HG03280 (cell line): Measurements from ENCODE around the gene PACSIN2.
"Not testable (repeated sequence)": the region's sequence is repeated elsewhere in the genome, so short reads cannot be mapped to it uniquely, and the experiment has no call there.

Experiments used
- ATAC-seq: cut with Tn5 transposase; IDR thresholded peaks from one replicate; pipeline ENCODE4 v1.9.1; 2021; ENCODE audit warnings: mild to moderate bottlenecking, moderate library complexity; ENCODE audit not compliant: unreplicated experiment

PACSIN2 gene

GRCh38 chr22:43012390-43012789, 2.6 kb downstream of the PACSIN2 start:
- no peak for ATAC-seq

GRCh38 chr22:43011079-43011478, 3.9 kb downstream of the PACSIN2 start:
- no peak for ATAC-seq

- ATAC-seq = no peak
Observed at GRCh38 chr22:43009444-43009843, 5.5 kb downstream of the PACSIN2 start.

DNA sequence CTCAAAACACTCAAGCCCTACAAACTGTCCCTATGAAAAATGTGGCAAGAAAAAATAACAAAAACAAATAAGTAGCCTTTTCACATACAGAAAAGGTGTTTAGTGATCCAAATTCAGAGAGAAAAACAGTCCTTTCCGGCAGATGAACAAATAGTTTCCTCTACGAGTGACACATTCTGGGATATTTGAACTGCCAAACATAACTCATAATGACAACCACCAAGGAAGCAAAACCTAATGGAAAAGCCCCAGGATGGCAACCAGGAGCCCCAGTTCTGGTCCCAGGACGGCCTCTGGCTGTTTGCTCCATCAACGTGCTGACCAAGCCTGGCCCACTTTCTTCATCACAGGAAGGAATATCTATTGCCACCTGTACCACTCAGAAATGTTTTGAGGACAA, 6.0 kb downstream of the PACSIN2 start:
- no peak for ATAC-seq

DNA sequence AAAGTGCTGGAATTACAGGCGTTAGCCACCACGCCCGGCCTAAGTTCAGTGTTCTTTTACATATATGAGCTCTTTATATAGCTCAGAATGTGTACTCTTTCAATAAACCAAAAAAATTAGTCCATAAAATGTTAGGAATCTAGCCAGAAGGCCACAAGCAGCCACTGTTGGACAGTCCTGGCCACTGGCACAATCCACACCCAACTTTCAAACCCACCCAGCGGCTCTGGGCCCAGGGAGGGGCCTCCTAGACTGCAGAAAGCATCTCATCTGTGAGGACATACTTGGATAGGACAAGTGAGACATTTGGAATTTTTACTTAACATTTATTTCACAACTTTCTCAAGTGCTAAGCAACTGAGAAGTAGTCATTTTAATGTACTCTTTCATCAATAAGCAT, 6.4 kb downstream of the PACSIN2 start:
- ATAC-seq = no peak

GRCh38 chr22:43007519-43008102, 7.3 kb downstream of the PACSIN2 start:
- ATAC-seq = no peak

DNA sequence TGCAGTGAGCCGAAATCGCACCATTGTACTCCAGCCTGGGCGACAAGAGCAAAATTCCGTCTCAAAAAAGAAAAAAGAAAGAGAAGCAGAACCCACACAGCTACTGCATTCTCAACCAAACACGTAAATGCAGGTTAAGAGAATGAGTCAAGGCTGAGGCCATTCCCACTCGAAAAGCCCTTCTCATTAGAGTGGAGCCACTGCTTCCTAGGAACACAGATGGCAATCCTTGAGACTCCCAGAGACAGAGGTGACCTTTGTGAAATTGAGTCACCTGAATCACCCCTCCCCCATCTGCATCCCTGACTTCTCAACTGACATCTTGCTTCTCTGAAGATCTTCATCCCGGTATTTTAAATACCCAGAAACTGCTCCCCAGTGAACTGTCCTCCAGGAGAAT, 8.2 kb downstream of the PACSIN2 start:
- no peak for ATAC-seq

DNA sequence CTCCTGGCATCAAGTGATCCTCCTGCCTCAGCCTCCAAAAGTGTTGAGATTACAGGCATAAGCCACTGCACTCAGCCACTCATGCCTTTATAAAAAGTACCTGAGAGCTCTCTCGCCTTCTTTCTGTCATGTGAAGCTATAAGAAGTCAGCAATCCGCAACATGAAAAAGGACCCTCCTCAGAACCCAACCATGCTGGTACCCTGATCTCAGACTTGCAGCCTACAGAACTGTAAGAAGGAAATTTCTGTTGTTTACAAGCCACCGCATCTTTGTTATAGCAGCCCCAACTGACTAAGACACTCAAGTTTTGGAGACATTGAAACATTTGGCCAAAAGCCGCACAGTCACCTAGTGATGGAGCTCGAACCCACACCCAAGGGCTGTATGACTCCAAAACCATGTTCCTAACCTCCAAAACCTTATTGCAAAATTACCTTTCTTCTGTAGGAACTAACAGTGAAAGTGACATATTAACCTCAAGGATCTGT, 8.9 kb downstream of the PACSIN2 start:
- no peak for ATAC-seq

DNA sequence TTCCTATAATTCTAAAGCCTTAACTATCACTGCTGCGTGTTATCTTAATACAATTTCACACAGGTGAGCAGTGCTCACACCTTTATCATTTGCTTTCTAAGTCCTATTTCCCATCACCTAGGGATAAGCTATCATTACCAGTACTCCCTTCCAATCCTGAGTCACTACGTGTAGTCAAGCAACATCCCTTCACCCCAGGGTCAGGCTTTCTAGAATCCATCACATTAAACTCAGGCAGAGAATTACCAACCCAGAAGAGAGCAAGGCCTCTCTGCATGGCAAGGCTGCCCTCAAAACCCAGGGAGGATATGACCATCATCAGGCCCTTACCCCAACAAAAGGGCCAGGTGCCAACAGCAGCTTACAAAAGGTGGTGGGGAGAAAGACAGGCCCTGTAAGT, 9.8 kb downstream of the PACSIN2 start:
- no peak for ATAC-seq

DNA sequence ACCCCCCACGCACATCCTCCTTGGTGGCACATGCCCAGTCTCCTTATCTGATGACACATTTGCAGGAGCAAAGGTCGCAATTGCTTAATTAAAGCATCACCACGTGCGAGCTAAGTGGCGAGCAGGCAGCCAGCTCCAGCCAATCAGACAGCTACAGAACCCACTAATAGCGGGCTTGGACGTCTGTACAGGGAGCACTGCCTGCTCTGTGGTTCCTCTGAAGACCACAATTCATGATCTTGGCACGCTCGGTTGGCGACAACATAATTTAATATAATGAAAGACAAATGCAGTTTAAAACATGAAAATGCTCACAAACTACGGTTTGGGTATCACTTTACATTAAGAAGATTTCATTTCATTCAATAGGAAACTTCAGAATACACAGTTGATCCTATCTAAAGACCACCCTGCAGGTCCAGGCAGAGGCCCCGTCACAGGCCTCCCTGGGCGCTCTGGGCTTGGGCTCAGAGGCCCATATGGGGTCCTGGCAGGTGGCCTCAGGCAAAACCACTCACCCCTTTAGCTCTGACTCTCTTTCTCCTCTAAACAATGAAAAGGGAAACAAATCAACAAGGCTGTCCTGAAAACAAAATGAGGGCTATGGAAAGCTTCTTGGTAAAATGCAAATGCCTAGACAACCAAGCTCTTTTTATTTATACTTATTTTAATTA, 10.4 kb downstream of the PACSIN2 start:
- ATAC-seq = no peak

DNA sequence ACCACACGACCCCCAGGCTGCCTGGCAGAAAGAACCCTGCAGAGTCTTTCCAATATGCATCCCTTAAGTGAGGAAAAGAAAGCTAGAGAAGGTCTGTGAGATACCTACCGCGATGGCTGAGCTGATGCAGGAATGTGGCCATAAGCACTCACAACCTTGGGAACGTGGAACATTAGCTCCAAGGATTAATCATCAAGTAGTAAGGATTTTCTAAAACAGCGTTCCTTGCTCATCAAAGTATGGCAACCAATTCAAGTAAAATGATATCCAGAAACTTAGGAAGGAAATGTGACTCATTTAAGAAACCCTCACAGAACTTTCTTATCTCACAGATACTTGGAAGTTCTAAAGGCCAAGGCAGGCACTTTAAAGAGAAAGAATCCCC, 12.8 kb downstream of the PACSIN2 start:
- ATAC-seq = no peak

GRCh38 chr22:43001271-43002201, 13.4 kb downstream of the PACSIN2 start:
- ATAC-seq = no peak

DNA sequence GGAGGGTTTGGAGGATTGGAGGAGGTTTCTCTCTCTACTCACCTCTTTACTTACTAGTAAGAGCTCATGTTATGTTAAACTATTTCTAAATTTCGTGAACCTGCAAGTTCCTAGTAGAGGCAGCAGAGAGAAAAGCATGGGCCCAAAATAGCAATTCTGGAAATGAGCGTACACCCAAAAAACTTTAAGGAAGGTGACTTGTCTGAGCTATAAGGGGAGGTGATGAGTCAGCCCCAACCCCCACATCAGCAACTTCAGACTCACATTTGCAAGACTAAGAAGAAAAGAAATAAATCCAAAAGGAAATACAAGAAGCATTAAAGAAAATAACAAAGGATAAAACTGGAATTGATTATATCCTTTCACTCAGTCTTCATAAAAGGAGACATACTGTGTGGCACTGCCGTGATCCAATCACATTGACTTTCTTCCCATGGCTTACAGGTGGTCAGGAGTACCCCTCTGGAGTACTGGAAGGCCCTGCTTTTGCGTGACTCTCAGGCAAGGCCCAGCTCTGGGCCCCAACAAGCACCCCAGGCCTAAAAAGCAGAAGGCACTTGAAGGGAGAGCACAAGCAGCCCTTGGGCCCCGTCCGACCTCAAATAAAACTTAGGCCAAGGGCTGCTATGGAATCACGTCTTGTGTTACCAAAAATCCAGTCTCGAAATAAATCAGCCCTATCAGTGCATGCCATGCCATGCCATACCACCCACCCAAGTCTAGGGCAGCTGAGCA, 14.3 kb downstream of the PACSIN2 start:
- ATAC-seq = no peak

- no peak for ATAC-seq
Observed at GRCh38 chr22:42997582-42998090, 17.3 kb downstream of the PACSIN2 start.

- no peak for ATAC-seq
Observed at GRCh38 chr22:42996646-42997365, 18.1 kb downstream of the PACSIN2 start.

- not testable (repeated sequence) for ATAC-seq
Observed at GRCh38 chr22:42995654-42996053, 19.3 kb downstream of the PACSIN2 start.

GRCh38 chr22:42994917-42995562, 19.9 kb downstream of the PACSIN2 start:
- no peak for ATAC-seq

DNA sequence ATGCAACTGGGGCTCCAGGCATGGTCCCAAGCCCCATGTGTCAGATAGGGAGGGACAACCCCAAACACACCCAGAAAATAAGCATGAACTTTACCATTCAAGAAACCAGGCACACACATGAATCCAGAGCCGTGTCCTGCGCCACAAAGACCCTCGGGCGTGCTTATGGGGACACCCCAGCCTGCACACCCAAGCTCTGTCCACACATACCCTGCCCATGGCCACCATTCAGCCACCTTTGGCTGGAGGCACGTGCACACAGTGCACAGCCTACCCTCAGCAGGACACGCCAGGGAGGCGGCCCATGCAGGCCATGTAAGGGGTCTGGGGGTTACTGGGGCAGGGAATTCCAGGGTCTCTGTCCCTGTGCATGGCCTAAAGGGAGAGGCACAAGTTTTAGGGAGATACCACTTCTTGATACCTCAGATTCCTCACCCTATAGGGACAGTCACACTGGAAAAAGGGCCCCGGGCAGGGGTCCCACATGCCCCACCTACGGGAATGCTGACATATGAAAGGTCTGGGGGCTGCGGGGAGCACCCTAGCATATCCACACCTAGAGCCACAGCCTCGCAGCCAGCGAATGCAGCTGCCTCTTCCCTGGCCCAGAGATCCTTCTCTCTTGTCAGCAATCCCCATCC, 20.6 kb downstream of the PACSIN2 start:
- ATAC-seq = no peak

DNA sequence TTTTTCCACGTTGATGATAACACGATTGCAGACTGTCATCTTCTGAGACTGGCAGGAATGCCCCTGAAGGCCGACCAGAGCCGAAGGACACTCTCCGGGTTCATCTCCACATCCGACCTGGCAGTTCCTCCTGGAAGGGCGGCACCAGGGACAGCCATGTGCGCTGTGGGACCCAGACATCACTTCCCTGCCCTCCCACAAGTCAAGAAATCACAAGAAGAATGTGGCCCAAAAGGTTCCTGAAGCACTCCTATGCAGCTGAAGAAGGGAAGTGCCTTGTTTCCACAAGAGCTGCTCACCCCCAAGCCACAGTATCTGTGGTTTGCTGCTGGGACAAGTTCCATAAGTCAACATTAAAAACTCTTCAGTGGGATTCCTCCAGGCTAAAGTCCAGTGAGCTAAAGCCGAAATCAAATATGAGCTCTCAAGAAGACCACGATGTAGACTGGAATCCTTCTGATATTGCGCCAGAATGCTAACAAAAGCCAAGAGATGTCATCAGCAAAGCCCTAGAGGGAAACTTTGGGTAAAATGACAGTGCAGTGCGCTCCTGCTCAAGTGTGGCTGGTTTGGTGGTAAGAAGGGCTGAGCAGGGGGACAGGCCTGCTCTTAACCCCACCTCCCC, 21.2 kb downstream of the PACSIN2 start:
- no peak for ATAC-seq
